ENCODE results near the gene DNPH1.

The DNPH1 gene

DNA sequence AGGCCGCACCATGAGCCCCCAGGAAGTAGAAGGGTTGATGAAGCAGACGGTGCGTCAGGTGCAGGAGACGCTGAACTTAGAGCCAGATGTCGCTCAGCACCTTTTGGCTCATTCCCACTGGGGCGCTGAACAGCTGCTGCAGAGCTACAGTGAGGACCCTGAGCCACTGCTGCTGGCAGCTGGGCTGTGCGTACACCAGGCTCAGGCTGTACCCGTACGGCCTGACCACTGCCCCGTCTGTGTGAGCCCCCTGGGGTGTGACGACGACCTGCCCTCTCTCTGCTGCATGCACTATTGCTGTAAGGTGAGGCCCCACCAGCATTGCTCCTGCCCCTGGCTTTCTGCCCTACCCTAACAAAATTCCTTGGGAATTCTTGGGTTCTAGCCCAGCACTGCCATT, 13.1 kb downstream of the DNPH1 start:
- DNase-seq (ENCODE audit: low read depth, low spot score): no peak

DNA sequence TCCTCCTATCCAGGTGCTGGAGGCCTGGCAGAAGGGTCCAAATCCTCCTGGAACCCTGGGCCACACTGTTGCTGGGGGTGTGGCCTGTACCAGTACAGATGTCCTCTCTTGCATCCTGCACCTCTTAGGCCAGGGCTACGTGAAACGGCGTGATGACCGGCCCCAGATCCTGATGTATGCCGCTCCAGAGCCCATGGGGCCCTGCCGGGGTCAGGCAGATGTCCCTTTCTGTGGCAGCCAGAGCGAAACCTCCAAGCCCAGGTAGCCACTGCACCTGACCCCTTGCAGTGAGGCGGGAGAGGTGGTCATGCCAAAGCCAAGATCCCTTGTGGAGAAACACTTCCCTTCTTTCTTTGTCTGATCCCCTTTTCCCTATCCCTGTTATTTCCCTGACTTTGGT, 14.2 kb downstream of the DNPH1 start:
- DNase-seq (ENCODE audit: low read depth, low spot score): no peak

DNA sequence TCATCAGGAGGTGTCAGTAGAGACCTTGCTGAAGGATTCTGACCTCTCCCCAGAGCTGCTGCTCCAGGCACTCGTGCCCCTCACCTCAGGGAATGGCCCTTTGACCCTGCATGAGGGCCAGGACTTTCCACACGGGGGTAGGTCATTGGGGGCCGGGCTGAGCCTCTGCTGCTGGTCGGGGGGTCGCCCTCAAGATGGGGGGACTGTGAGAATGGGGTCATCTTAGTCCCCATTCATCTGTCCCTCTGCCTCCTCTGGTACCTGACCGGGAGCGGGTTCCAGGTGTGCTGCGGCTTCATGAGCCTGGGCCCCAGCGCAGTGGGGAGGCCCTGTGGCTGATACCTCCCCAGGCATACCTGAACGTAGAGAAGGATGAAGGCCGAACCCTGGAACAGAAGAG, 15.8 kb downstream of the DNPH1 start:
- DNase-seq (ENCODE audit: low read depth, low spot score): no peak

DNA sequence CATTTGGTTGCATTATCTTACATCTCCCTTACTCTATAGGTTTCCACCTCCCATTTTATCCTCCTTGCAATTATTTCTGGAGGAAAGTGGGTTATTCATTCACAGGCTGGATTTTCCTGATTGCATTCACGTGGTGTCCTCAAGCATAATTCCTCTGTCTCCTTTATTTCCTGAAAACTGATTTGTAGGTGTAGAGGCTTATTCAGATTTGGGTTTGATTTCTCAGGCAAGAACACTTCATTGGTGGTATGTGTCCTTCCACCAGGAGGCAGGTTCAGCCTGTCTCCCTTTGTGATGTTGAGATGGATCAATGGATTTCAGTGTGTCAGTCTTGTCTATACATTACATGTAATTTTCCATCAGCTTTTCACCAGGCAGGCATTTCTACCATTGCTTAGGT, 17.3 kb downstream of the DNPH1 start:
- no peak for DNase-seq (ENCODE audit: low read depth, low spot score)

DNA sequence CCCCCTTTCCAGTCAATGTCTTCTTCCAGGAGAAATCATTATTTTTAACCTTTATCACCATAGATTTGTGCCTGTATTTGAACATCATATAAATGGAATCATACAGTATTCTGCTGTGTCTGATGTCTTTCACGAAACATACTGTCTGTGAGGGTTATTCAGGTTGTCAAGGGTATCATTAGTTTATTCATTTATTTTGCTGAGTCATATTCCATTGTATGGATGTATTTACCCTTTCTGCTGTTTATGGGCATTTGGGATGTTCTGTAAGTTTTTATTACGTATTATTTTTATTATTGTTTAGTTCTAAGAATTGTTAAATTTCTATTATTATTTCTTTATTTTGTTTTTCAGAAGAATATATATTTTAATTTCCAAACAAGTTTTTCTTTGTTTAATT, 22.0 kb downstream of the DNPH1 start:
- no peak for DNase-seq (ENCODE audit: low read depth, low spot score)

DNA sequence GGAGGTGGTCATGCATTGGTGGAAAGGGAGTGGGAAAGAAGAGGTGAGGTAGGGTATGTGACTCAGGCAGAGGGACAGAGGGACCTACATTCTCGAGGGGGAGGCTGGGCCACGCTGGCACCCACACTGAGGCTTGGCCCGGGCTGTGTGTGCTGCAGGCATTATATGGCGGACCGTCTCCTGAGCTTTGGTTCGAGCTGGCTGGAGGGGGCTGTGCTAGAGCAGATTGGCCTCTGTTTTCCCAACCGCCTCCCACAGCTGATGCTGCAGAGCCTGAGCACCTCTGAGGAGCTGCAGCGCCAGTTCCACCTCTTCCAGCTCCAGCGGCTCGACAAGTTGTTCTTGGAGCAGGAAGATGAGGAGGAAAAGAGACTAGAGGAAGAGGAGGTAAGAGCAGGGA, 23.4 kb downstream of the DNPH1 start:
- DNase-seq (ENCODE audit: low read depth, low spot score): no peak

DNA sequence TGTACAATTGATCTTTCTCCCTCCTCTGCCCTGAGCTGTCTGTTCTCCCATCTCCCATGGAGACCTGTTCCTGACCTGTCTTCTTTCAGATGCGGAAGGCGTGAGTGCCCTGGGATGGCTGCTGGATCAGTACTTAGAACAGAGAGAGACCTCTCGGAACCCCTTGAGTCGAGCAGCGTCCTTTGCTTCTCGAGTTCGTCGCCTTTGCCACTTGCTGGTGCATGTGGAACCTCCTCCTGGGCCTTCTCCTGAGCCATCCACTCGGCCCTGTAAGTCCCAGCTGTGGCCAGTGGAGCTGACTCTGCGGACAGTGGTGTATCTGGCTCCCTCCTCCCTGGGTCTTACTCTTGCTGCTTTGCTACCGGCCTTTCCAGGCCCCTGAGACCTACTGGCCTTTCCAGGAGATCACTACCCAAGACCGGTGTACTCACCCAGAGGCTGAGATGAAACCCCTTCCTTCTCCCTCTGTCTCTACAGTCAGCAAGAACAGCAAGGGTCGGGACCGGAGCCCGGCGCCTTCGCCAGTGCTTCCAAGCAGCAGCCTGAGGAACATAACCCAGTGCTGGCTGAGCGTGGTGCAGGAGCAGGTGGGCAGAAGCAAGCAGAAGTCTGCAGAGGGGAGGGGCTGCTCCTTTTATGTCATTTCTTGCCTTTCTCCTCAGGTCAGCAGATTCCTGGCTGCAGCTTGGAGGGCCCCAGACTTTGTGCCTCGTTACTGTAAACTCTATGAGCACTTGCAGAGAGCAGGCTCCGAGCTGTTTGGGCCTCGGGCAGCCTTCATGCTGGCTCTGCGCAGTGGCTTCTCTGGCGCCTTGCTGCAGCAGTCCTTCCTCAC, 24.8 kb downstream of the DNPH1 start:
- no peak for DNase-seq (ENCODE audit: low read depth, low spot score)

DNA sequence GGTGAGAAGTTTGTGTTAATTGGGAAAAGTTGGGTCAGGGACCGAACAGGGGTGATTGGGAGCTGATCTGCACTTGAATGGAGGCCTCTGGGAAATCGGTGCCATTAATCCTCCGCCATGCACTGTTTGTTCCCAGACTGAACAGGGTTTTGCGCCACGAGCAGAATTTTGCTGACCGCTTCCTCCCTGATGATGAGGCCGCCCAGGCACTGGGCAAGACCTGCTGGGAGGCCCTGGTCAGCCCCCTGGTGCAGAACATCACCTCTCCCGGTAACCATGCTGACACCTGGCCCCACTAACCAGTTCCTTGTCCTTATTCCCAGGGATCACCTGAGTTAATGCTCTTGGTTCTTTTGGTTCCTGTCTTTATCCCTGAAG, 25.6 kb downstream of the DNPH1 start:
- DNase-seq (ENCODE audit: low read depth, low spot score): no peak

DNA sequence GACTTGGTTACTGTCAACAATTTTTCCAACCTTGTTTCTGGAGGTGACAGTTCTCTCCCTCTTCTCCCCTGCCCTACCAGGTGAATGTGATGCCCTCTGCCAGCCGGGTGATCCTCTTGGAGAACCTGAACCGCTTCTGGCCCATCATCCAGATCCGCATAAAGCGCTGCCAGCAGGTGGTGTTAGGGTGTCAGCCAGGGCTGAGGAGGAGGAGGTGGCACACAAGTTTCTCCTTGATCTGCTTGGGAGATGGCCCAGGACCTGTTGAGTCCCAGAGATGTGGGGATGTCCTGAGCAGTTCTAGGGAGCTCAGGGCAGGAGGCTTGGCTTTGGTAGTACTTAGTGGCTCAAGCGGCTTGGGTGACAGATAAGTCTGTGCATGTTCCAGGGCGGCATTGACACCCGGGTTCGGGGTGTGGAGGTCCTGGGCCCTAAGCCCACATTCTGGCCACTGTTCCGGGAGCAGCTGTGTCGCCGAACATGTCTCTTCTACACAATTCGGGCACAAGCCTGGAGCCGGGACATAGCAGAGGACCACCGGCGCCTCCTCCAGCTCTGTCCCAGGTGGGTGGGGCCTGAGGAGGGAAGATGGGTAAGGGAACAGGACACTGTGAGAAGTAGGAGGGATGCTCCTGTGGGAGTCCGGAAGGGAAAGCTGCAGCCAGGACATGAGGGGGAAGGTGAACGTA, 26.1 kb downstream of the DNPH1 start:
- DNase-seq (ENCODE audit: low read depth, low spot score): no peak

DNA sequence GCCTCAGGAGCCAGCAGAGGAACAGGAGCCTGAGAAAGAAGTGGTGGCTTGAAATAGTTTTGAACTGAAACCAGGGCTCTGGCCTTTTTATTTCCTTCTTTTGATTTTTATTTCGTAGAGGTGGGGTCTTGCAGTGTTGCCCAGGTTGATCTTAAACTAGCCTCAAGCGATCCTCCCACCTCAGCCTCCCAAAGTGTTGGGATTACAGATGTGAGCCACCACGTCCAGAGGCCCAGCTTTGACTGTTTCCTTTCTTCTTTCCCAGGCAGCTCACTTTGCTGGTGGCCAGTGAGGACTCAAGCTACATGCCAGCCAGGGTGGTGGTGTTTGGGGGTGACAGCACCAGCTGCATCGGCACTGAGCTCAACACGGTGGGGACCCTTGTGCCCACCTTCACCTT, 26.8 kb downstream of the DNPH1 start:
- DNase-seq (ENCODE audit: low read depth, low spot score): no peak

DNA sequence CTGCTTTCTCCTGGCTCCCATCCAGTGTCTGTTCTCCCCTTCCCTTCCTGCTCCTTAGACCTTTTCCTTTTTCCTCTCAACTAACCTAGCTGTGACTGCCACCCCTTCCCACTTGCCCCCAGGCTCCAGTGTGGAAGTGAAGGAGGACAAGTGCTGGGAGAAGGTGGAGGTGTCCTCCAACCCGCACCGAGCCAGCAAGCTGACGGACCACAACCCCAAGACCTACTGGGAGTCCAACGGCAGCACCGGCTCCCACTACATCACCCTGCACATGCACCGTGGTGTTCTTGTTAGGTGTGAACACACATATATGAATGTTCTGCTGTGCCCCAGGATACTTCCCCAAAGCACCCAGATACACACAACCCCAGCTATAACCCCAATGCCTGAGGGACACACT, 28.7 kb downstream of the DNPH1 start:
- DNase-seq (ENCODE audit: low read depth, low spot score): no peak

DNA sequence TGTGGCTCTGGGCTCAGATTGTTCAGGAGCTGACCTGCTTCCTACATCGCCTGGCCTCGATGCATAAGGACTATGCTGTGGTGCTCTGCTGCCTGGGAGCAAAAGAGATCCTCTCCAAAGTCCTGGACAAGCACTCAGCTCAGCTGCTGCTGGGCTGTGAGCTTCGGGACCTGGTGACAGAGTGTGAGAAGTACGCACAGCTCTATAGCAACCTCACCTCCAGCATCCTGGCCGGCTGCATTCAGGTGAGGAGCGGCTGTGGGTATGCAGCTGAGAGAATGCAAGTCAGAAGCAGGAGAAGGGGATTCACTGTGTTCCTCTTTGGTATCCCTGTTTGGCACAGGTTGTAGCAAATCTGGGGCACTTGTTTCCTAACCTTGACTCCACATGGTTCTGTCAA, 29.4 kb downstream of the DNPH1 start:
- no peak for DNase-seq (ENCODE audit: low read depth, low spot score)

DNA sequence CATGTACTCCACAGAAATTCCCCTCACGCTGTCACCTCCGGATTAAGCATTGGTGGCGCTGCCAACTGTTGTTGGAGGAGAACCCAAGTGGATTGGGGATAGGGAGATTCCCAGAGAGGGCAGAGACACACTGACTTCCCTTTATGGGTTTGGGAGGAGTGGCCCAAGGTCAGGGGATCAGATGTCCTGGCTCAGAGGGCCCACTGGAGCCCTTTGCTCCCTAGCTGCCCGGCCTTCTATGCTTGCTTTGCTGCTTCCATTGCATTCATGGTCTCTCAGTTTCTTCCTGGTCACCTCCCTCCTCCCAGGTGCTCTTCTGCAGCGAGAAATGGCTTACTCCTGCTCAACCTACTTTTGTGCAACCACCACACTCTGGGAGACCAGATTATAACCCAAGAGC, 32.9 kb downstream of the DNPH1 start:
- DNase-seq (ENCODE audit: low read depth, low spot score): no peak

DNA sequence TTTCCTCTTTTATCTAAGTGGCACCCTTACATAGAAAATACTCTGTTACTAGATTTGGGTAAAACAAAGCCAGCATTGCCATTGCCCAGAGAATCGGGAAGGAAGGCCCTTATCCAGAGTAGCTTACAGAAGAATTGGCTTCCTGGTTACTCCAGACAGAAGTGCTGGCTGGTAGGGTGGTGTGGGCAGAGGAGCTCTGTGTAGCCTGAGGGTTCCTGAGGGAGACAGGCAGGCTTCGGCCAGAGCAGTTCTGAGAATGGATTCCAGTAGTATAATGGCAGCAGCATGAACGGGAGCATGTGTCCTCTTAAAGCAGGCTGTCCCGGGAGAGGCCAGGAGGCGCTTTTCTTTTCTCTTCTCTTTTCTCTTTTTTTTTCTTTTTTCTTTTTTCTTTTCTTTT, 35.4 kb downstream of the DNPH1 start:
- no peak for DNase-seq (ENCODE audit: low read depth, low spot score)

DNA sequence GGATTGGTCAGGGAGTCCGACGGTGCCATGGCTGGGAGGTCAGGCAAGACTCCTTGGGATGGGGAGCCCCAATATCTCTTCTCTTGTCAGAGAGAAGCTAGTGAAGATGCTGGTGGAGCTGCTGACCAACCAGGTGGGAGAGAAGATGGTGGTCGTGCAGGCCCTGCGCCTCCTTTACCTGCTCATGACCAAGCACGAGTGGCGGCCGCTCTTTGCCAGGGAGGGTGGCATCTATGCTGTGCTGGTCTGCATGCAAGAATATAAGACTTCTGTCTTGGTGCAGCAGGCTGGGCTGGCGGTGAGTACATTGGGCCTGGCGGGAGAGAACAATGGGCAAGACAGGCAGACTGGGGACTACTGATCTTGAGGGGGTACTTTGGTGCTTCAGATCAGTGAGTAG, 36.4 kb downstream of the DNPH1 start:
- no peak for DNase-seq (ENCODE audit: low read depth, low spot score)

DNA sequence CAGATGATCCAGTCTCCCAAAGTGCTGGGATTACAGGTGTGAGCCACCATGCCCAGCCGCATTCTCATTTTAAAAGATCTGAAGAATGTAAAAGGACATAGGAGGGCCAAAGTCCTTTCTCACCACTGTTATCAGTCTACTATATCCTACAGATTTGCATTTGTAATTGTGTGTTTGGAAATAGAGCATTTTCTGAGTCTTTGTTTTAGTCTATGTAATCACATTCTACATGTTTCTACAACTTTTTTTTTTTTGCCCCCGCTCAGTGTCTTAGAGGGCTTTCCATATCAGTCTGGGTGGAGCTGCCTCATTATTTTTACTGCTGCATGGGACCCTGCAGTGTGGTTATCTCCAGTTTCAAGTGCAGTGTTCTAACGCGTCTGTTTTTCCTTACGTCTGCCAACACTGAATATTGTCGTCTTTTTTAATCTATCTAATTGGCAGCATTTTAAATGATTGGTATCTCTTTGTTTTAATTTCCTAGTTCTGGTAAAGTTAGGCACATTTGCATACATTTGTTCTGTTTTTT, 39.4 kb downstream of the DNPH1 start:
- no peak for DNase-seq (ENCODE audit: low read depth, low spot score)

DNA sequence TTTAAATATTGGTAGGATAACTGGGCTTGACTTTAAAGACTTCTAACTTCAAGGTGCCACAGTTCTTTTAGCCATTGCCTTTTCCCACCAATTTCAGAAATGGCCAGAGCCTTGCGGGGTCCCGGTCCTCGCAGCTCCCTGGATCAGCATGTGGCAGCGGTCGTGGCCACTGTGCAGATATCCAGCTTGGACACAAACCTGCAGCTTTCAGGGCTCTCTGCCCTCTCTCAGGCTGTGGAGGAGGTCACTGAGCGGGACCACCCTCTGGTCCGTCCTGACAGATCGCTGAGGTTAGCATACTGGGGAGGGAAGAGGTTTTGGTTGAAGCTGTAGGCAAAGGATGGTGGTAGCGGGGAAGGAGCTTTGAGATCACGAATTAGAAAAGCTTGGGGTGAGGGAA, 40.9 kb downstream of the DNPH1 start:
- DNase-seq (ENCODE audit: low read depth, low spot score): no peak

DNA sequence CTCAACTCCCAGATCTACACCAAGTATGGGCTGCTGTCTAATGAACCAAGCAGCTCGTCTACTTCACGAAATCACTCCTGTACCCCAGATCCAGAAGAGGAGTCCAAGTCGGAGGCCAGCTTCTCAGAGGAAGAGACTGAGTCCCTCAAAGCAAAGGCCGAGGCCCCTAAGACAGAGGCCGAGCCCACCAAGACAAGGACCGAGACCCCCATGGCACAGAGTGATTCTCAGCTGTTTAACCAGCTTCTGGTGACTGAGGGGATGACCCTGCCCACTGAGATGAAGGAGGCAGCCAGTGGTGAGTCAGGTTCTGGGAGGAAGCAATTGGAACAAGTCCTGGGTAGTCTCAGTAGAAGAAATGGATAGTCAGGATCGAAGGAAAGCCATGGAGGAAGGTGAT, 41.5 kb downstream of the DNPH1 start:
- DNase-seq (ENCODE audit: low read depth, low spot score): no peak

DNA sequence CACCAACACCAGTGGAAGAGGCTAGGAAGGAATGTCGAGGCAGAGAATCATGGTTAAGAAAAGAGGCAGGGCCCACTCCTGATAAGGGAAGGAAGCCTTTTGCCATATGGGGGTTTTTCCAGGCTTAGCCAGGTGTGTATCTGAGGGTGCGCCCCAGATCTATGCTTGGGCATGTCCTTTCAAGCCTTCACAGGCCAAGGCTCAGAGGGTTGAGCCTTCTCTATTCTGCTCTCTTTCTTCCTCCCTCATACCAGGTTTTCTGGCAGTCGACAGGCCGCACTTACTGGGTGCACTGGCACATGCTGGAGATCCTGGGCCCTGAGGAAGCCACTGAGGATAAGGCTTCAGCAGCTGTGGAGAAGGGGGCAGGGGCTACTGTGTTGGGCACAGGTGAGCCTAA, 42.6 kb downstream of the DNPH1 start:
- no peak for DNase-seq (ENCODE audit: low read depth, low spot score)

DNA sequence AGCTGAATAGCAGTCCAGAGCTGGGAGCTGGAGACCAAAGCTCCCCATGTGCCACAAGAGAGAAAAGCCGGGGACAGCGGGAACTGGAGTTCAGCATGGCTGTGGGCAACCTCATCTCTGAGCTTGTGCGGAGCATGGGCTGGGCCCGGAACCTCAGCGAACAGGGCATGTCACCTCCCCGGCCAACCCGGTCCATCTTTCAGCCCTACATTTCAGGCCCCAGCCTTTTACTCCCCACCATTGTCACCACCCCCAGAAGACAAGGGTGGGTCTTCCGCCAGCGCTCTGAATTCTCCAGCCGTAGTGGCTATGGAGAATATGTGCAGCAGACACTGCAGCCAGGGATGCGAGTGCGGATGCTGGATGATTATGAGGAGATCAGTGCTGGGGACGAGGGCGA, 43.3 kb downstream of the DNPH1 start:
- no peak for DNase-seq (ENCODE audit: low read depth, low spot score)

DNA sequence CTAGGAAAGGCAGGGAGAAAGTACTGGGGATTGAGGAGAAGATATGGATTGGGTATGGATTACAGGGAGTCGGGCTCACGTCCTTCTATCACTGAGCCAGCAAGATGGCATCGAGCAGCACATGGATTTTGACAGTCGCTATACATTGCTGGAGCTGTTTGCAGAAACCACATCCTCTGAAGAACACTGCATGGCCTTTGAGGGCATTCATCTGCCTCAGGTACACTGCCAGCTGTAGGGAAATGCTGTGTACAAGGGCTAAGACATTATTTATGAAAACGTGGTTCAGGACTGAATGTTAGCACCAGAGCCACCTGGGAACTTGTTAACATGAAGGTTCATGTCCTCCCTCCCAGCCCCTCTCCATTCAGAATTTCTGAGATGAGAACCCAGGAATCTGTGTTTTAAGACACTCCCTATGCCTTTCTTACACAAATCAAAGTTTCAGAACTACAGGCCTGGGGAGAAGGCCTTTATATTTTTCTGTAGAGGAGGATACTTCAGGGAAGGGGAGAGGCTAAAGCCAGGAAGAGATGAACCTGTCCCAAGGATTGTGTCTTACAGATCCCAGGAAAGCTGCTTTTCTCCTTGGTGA, 43.8 kb downstream of the DNPH1 start:
- no peak for DNase-seq (ENCODE audit: low read depth, low spot score)

DNA sequence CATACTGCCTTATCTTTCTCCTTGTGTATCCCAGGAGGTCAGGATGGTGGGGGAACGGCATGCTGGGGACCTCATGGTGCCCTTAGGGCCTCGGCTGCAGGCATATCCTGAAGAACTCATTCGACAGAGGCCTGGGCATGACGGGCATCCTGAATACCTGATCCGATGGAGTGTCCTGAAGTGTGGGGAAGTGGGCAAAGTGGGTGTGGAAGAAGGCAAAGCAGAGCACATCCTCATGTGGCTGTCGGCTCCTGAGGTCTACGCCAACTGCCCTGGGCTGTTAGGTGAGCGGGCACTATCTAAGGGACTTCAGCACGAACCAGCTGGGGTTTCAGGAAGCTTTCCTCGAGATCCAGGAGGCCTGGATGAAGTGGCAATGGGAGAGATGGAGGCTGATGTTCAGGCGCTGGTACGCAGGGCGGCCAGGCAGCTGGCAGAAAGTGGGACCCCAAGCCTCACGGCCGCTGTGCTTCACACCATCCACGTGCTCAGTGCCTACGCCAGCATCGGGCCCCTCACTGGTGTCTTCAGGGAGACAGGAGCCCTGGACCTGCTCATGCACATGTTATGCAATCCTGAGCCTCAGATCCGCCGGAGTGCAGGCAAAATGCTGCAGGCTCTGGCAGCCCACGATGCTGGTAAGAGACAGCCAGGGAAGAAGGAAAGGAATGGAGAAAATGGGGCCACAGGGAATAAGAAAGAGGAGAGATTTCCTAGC, 44.9 kb downstream of the DNPH1 start:
- DNase-seq (ENCODE audit: low read depth, low spot score): no peak

Measured in smooth muscle cell of the brain vasculature (primary cell).